Mesodermal cell (in vitro differentiated cells): ENCODE data around the gene DDX17.
A peak's percentile ranks its signal among the peaks of the same experiment; 100 is the strongest.

ENCODE experiments used
- H3K27ac ChIP-seq: 2 replicates; pipeline ENCODE4 v1.7.0; 2013; ENCODE audit warnings: mild to moderate bottlenecking, low read depth, low read length, moderate library complexity; ENCODE audit not compliant: severe bottlenecking
- H3K36me3 ChIP-seq: 2 replicates; pipeline ENCODE4 v1.7.1; 2013; ENCODE audit warnings: mild to moderate bottlenecking, low read length, moderate library complexity; ENCODE audit not compliant: control insufficient read depth, insufficient read depth
- H3K4me1 ChIP-seq: one replicate; pipeline ENCODE4 v1.7.1; 2013; ENCODE audit warnings: mild to moderate bottlenecking, low read length; ENCODE audit not compliant: insufficient read depth, control insufficient read depth, poor library complexity, severe bottlenecking
- H3K4me3 ChIP-seq: 2 replicates; pipeline ENCODE4 v1.7.0; 2013; ENCODE audit warnings: low read length, control low read depth, mild to moderate bottlenecking; ENCODE audit not compliant: insufficient read depth, poor library complexity, severe bottlenecking; ENCODE audit errors: extremely low read depth
- H3K9me3 ChIP-seq: 2 replicates; pipeline ENCODE4 v1.7.1; 2013; ENCODE audit warnings: mild to moderate bottlenecking, low read length, moderate library complexity; ENCODE audit not compliant: control insufficient read depth
- WGBS, 2 experiments: methylation state at CpG; one replicate each; pipeline ENCODE4 v1.1.5; 2013; ENCODE audit warnings: missing lambda C conversion rate in 2 of 2; ENCODE audit not compliant: insufficient coverage in 2 of 2; 5-methylcytosine and 5-hydroxymethylcytosine counted together

DDX17 gene

DNA sequence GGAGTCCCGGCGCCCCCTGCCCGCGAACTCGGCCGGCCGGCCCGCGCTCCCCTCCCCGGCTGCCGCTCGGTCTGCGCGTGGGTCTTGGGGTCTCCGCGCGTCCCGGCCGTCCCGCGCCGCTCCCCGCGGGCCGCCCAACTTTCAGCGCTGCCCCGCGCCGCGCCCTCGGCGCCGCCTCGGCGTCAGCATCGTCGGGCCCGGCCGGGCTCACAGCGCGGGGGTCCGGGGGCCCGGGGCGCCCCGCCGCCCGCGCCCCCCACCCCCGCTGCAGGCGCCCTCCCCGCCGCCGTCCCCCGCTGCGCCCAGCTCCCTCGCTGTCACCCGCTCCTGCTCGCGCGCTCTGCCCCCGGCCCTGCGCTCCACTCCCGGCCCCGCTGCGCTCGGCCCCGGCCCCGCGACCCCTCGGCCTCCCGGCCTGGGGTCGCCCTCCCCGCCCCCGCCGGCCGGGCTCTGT is 51.0 kb downstream of the DDX17 start, which contains the start of gene KCNJ4:
Gene KCNJ4 (minus strand): TSS at position 124 of the 454 bp plus-strand sequence. CDS start 27,067 bp downstream, outside the sequence.
- WGBS, 2 experiments: 0% methylated on average over 37 to 46 of the region's 76 CpGs
- Histone ChIP-seq H3K4me3 (peak within 1 kb of the TSS; percentile 58), H3K27ac (no peak within 1 kb of the TSS), H3K9me3 (no peaks in the 10 kb centered on the region), H3K4me1 (peaks cover 4% of the 10 kb centered on the region), H3K36me3 (no peaks in the 10 kb centered on the region)

DNA sequence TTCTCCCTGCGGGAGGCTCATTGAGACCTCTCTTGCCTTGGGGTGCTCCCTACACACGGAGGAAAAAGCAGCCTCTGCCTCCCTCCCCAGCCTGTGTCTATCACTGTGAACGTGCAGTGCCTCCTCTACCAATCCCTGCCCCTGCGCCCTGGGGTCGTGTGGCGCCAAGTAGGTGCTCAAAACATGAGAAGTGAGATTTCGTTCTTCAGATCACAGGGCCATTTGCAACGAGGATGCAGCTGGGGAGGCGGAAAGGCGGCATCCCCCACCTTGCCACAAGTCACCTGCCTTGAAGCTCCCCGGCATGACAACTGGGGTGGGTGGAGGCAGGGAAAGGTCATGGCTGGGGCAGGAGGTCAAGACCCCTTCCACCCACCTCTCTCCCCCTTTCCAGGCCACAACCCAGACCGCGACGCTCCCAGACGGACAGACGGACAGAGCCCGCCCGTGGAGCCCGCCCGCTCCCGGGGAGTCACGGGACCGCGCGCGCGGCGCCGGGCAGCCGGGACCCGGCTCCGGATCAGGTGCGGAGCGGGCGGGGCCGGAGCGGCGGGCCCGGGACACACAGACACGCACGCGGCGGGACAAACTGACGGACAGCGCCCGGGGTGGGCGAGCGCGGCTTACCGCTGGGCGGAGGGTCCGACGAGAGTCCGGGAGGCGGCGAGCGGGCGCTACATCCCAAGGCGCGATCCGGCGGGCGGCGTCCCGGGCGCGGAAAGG is 51.6 kb downstream of the DDX17 start:
- Histone ChIP-seq H3K9me3 (no peaks in the 10 kb centered on the region), H3K27ac (no peak overlapping the region), H3K36me3 (no peaks in the 10 kb centered on the region), H3K4me3 (peak overlapping the region; percentile 27), H3K4me1 (no peaks in the 10 kb centered on the region)
- WGBS, 2 experiments: 4 to 5% methylated on average over 36 to 60 of the region's 67 CpGs

DNA sequence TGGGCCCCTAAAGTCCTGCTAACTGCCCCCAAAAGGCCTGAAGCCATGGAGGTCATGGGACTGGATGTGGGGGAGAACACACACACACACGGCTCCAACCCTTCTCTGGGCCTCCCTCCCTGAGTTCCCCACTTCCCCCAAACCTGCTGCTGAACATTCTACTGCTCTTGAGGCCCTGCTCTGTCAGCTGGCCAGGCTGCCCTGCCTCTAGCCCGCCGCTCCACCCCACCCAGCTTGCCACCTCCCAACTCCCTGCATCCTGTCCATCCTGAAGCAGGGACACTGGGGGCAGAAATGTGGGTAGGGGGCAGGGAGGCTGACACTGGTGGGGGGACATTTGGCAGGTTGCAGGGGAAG is 52.1 kb downstream of the DDX17 start:
- no peaks in the 10 kb centered on the region for H3K9me3 ChIP-seq
- H3K36me3 ChIP-seq: no peaks in the 10 kb centered on the region
- 45 to 56% methylated on average over 1 of the region's 3 CpGs for WGBS, 2 experiments
- no peak overlapping the region for H3K27ac ChIP-seq
- no peaks in the 10 kb centered on the region for H3K4me1 ChIP-seq
- no peak overlapping the region for H3K4me3 ChIP-seq

DNA sequence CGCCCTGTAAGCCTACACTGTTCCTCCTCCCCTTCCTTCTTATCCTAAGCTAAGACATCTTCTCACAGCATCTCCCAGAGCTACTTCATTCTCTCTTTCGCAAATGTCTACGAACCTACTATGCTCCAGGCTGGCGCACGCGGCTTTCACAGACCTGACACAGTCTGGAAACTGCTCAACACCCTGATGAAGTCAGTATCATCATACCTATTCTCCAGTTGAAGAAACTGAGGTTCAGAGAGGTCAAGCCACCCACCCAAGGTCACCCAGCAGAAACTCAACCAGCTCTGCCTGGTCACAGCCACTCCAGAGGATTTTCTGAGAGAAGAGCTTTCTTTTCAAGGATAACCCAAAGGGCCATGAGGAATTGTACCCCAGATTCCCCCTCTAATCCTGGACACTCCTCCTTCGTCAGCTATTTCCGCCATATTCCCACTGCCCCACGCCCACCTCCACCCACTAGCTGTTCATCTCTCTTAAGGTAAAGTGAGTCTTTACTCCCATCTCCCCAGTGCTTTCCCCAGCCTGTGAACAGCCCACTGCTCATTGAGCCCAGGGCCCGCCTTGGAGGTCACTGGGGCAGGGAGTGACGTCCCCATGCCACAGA is 52.9 kb downstream of the DDX17 start:
- WGBS, 2 experiments: 80 to 87% methylated on average over 10 to 11 of the region's 11 CpGs
- H3K27ac ChIP-seq: no peak overlapping the region
- H3K36me3 ChIP-seq: no peaks in the 10 kb centered on the region

DNA sequence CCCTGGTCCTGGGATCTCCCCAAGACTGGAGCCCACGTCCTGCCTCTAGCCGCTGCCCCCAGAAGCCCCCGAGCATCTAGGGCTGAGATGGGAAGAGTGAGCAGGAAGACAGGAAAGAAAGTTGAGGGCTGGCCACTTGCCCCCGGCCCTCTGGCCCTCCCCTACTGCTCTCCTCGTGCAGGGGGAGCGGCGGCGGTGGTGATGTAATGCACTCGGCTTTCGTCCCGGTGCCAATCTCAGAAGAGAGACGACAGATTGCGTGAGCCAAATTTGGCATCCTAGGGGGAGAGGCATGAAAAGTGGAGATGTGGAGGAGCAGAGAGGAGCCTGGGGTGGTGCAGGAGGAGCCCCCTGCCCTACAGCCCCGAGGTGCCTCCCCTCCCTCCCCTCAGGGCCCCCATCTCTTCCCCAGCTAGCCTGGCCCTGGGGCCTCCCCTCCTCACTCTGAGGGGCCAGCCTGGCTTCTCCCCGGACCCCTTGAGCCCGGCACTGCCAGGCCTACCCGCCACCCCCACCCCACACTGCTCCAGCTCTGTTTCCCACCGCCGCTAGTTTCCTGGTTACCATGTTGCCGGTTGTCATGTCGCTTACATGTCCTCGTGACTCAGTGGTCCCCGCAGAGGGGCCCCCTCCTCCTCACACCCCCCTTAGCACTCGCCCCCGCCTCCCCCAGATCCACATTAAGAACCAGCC is 53.6 kb downstream of the DDX17 start:
- Histone ChIP-seq H3K27ac (no peak overlapping the region), H3K4me1 (no peaks in the 10 kb centered on the region), H3K9me3 (no peaks in the 10 kb centered on the region), H3K36me3 (no peaks in the 10 kb centered on the region), H3K4me3 (no peak overlapping the region)
- 57 to 58% methylated on average over 5 to 20 of the region's 25 CpGs for WGBS, 2 experiments

More for the DNA sequence above, 52.9 kb downstream of the DDX17 start:
- Histone ChIP-seq H3K4me3 (no peak overlapping the region), H3K4me1 (no peaks in the 10 kb centered on the region), H3K9me3 (no peaks in the 10 kb centered on the region)

DNA sequence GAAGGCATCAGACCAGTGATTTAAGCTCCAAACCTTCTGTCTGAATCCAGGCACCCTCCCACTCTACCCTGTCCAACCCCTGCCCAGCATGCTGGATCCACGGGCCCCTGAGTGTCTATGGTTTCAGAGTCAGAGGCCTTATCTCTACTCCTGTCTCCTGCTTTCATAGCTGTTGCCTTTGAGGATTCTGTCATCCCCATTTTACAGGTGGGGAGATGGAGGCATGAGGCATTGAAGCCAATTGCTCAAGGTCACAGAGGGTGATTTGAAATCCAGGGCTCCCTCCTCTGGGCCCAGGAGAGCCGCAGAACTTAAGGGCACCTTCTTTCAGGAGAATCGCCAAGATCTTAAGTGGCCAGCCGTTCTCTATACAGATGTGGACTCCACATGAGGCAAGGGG is 54.2 kb downstream of the DDX17 start:
- H3K4me1 ChIP-seq: no peaks in the 10 kb centered on the region
- 87 to 93% methylated on average over 4 of the region's 4 CpGs for WGBS, 2 experiments

DNA sequence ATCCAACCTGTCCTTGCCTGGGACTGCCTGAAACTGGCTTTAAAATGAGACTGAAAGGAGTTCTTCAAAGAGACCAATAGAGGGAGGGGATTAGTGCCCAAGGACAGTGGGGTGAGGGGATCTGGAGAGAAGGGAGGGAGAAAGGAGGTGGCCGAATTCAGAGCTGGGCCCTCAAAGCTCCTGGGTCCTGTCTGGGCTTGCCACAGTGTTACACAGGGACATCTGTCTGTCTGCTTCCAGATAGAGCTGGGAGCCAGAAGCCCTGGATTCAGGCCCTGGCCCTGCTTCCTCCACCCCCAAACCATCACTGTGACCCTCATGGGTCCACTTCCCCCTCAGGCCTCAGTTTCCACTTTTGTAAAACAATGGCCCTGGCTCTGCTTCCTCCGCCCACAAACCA is 54.7 kb downstream of the DDX17 start:
- WGBS, 2 experiments: 80 to 100% methylated on average over 2 of the region's 2 CpGs
- Histone ChIP-seq H3K4me1 (no peaks in the 10 kb centered on the region), H3K36me3 (no peaks in the 10 kb centered on the region), H3K9me3 (no peaks in the 10 kb centered on the region), H3K27ac (no peak overlapping the region), H3K4me3 (no peak overlapping the region)

More for the DNA sequence above, 54.2 kb downstream of the DDX17 start:
- no peak overlapping the region for H3K27ac ChIP-seq
- H3K9me3 ChIP-seq: no peaks in the 10 kb centered on the region
- H3K36me3 ChIP-seq: no peaks in the 10 kb centered on the region
- H3K4me3 ChIP-seq: no peak overlapping the region

DNA sequence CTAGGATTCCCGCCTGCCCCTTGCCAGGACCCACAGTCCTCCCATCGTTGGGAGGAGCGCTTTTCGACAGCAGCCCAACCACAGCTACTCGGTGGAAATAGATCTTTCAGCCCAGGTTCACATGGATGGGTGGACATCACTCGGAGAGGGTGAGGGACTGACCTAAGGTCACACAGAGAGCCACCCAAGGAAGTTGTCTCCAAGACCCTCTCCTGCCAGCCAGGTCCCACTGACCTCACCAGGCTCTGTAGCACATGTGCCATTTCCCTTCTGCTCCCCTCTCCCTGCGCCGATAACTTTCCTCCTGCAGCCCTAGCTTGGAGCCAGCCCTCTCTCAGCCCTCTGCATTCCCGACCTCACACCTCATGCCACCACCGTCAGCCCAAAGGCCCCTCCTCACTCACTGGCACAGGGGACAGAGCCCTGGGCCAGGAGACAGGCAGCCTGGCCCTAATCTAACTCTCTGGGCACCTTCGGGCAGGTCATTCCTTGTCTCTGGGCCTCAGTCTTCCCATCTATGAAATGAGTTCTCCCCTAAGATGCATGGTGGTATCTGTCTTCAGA is 55.8 kb downstream of the DDX17 start:
- Histone ChIP-seq H3K27ac (no peak overlapping the region), H3K4me1 (no peaks in the 10 kb centered on the region), H3K36me3 (no peaks in the 10 kb centered on the region), H3K4me3 (no peak overlapping the region), H3K9me3 (no peaks in the 10 kb centered on the region)
- WGBS, 2 experiments: 64 to 67% methylated on average over 8 to 11 of the region's 11 CpGs

DNA sequence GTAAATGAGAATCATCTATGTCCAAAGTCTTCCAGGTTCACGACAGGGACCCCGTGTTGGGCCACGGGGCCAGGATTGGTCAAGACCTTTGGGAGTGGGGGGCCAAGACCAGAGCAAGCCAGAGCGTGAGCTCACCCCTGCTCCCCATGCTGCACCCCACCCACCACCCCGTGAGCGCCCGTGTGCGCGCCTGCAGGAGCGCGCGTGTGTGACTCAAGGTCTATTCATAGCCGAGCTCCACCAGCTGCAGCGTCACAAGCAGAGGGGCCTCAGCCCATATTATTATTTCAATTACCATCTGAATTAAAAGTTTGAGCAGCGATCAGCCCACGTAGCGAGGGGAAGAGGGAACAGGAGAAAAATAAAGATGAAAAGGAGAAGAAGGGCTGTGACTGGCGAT is 56.3 kb downstream of the DDX17 start:
- 84 to 92% methylated on average over 6 to 12 of the region's 18 CpGs for WGBS, 2 experiments
- Histone ChIP-seq H3K9me3 (no peaks in the 10 kb centered on the region), H3K36me3 (no peaks in the 10 kb centered on the region), H3K27ac (no peak overlapping the region), H3K4me1 (no peaks in the 10 kb centered on the region), H3K4me3 (no peak overlapping the region)

DNA sequence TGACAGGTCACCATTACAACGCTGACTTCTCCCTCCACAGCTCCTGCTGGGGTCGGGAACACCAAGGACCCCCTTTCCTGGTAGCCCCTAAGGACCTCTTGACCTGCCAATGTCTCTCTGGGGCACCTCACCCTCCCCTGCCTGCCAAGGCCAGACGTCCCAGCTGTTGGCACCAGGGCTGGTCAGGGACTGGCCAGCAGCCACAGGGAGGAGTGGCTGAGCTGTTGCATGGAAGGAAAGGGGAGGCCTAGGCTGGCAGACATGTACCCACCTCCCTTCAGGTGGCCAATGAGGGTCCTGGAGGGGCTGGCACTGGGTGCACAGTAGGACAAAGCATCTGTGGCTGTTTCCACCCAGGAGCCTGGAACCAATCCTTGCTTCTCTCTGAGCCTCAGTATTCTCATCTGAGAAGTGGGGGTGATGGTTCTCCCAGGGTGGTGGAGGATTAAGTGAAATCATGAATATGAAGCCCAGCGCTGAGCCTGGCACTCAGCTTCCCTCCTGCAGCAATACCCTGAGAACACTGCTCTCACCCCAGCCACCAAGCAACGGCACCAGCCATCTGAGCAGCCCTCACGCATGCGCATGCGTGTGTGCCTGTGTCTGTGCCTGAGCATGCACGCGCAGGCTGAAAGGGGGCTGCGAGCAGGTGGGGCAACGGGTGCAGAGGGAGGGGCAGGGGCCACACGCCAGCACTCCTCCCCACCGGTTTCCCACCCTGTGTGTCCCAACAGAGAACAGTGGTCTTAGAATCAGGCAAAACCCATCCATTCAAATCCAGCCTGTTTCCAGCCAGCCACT is 57.0 kb downstream of the DDX17 start:
- no peaks in the 10 kb centered on the region for H3K36me3 ChIP-seq
- WGBS, 2 experiments: 90 to 92% methylated on average over 12 to 13 of the region's 14 CpGs
- no peak overlapping the region for H3K4me3 ChIP-seq
- no peaks in the 10 kb centered on the region for H3K9me3 ChIP-seq
- H3K27ac ChIP-seq: no peak overlapping the region
- H3K4me1 ChIP-seq: no peaks in the 10 kb centered on the region
